Esophagus muscularis mucosa (tissue), 4 donors: ENCODE results near the gene EXOC6B. TPM values are rescaled to one million over a fixed set of nuclear protein-coding genes. Genes with fewer than 3 reads are reported as not detected.

Source experiments
- DNase-seq: peaks from one replicate; pipeline ENCODE4 v3.0.0-alpha.2; 2017; ENCODE audit errors: extremely low spot score
- H3K27ac ChIP-seq, 4 donors: fragments of 200-600 bp; sonication (generic); replicated peaks in 1 of 4; 1 replicate in 3 of 4; 2 replicates in 1 of 4; pipeline ENCODE4 v1.5.1; 2016 to 2019; ENCODE audit warnings: mild to moderate bottlenecking in 1 of 4
- H3K27me3 ChIP-seq, 4 donors: fragments of 200-600 bp; sonication (generic); one replicate each; pipeline versions ENCODE4 v1.5.1 to v1.6.0; 2016 to 2019
- H3K36me3 ChIP-seq, 4 donors: fragments of 200-600 bp; sonication (generic); one replicate each; pipeline ENCODE4 v1.5.1; 2016 to 2019
- H3K4me1 ChIP-seq, 4 donors: fragments of 200-600 bp; sonication (generic); one replicate each; pipeline ENCODE4 v1.5.1; 2016 to 2019
- H3K4me3 ChIP-seq, 4 donors: fragments of 200-600 bp; sonication (generic); 1 replicate in 2 of 4; 2 replicates in 2 of 4; pipeline ENCODE4 v1.5.1; 2016 to 2019; ENCODE audit warnings: mild to moderate bottlenecking in 4 of 4, moderate library complexity in 1 of 4
- H3K9me3 ChIP-seq, 4 donors: fragments of 200-600 bp; sonication (generic); 1 replicate in 3 of 4; 2 replicates in 1 of 4; pipeline ENCODE4 v1.5.1; 2016 to 2019
- EP300 ChIP-seq: sonication (generic); formaldehyde crosslinking; IDR thresholded peaks from one replicate; pipeline ENCODE4 v1.6.1; 2017; ENCODE audit warnings: antibody characterized with exemption
- POLR2A ChIP-seq: fragments of 450-650 bp; IDR thresholded peaks from one replicate; pipeline ENCODE4 v1.6.1; 2017; ENCODE audit warnings: antibody characterized with exemption, moderate library complexity, mild to moderate bottlenecking, low read depth
- POLR2AphosphoS5 ChIP-seq, 2 donors: sonication (generic); formaldehyde crosslinking; IDR thresholded peaks; one replicate each; pipeline ENCODE4 v1.6.1; 2017; ENCODE audit warnings: antibody characterized with exemption in 2 of 2
- WGBS: methylation state at CpG from one replicate; pipeline ENCODE4 v1.1.5; 2018; 5-methylcytosine and 5-hydroxymethylcytosine counted together
- intact Hi-C: fragments of 100-400 bp; cut with DNase I; formaldehyde crosslinking; loops from one replicate; pipeline ENCODE4 v1.15.1; 2023
- total RNA-seq, 4 donors: library from RNA; depleted of rRNA; stranded (reverse); fragments of >200 nt; gene quantifications; one replicate each; pipeline versions ENCODE4 v1.1.0 to v1.2.1, GENCODE V29; 2016
- TF ChIP-seq, protein P1 (sequence below), 3 experiments: fragments of 200-600 bp in 2 of 3; fragments of 450-650 bp in 1 of 3; sonication (generic) in 2 of 3; IDR thresholded peaks; one replicate each; pipeline ENCODE4 v1.5.1; 2017 to 2019; ENCODE audit warnings: antibody characterized with exemption in 3 of 3, mild to moderate bottlenecking in 2 of 3, moderate library complexity in 1 of 3

The EXOC6B gene
- total RNA-seq, 4 donors from 2014 or later = 24.5 to 45.9 (median 37.4) TPM

GRCh38 chr2:72762276-72762675 lies 63.6 kb downstream of the EXOC6B start:
- Histone ChIP-seq H3K36me3 (peaks cover 0 to 9% (median 2%) of the 10 kb centered on the region in 4 donors), H3K4me1 (peaks cover 0 to 10% (median 0%) of the 10 kb centered on the region in 4 donors), H3K4me3 (no peak overlapping the region), H3K9me3 (peaks cover 0 to 15% (median 10%) of the 10 kb centered on the region in 4 donors), H3K27ac (no peak overlapping the region), H3K27me3 (no peaks in the 10 kb centered on the region)
- no peak for TF ChIP-seq EP300
- no peak for TF ChIP-seq POLR2A
- TF ChIP-seq POLR2AphosphoS5 (IDR thresholded peaks at IDR 0.05) = no peak
- TF ChIP-seq, protein P1, sequence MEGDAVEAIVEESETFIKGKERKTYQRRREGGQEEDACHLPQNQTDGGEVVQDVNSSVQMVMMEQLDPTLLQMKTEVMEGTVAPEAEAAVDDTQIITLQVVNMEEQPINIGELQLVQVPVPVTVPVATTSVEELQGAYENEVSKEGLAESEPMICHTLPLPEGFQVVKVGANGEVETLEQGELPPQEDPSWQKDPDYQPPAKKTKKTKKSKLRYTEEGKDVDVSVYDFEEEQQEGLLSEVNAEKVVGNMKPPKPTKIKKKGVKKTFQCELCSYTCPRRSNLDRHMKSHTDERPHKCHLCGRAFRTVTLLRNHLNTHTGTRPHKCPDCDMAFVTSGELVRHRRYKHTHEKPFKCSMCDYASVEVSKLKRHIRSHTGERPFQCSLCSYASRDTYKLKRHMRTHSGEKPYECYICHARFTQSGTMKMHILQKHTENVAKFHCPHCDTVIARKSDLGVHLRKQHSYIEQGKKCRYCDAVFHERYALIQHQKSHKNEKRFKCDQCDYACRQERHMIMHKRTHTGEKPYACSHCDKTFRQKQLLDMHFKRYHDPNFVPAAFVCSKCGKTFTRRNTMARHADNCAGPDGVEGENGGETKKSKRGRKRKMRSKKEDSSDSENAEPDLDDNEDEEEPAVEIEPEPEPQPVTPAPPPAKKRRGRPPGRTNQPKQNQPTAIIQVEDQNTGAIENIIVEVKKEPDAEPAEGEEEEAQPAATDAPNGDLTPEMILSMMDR (IDR thresholded peaks at IDR 0.05) = no peak
- intact Hi-C loops = no loop called here
- 100% methylated on average over 2 of the region's 2 CpGs for WGBS
- DNase-seq = no peak

DNA sequence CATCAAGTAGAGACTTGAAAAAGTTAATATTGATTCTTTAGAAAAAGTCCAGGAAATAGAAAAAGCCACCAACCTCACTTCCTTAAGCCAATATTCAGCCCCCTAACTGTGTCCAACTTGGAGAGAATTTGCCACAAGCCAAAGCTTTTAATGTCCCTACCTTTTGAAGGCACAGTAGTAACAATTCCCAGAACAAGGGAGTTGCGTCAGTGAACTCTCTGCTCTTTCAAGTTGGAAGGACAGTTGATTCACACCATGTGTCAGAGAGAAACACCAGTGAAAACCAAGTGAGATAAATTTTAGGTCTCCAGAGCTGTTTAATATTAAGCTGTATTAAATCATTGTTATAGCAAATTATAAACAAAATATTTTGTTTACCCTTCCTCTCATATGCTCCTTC lies 66.1 kb downstream of the EXOC6B start:
- WGBS = 96% methylated on average over 1 of the region's 1 CpG
- Histone ChIP-seq H3K27ac (no peak overlapping the region), H3K9me3 (peaks cover 0 to 15% (median 10%) of the 10 kb centered on the region in 4 donors), H3K4me1 (peaks cover 9 to 24% (median 14%) of the 10 kb centered on the region in 4 donors), H3K4me3 (no peak overlapping the region), H3K36me3 (peaks cover 0 to 9% (median 2%) of the 10 kb centered on the region in 4 donors), H3K27me3 (no peaks in the 10 kb centered on the region)
- DNase-seq = no peak
- TF ChIP-seq, protein P1 (IDR thresholded peaks at IDR 0.05) = no peak
- TF ChIP-seq EP300 (no peak), POLR2A (no peak), POLR2AphosphoS5 (IDR thresholded peaks at IDR 0.05) (no peak)
- intact Hi-C loops = no loop called here

DNA sequence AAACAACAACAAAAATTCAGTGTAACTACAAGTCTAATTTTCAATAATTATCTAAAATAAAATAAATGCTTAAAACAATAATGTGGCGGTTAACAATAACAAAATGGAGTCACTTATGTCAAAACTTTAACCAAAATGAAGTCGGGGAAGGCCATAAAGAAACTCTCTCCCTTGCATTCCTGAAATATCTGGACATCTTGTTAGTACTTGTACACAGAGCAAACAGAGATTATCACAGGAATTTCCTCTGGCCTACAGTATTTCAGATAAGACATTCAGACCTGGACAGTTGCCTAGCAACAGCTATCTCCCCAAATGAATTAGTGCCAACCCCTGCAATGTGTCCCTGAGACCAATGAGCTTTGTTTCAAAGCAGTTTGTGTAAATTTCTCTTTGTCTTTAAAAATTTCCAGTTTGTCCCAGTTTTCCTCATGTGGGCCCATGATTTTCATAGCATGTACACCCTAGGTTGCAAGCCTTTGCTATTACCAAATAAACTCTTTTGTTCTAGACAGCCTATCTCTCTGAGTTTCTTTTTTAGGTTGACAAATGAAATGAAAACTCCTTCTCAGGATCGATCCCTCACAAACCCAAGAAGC lies 68.6 kb downstream of the EXOC6B start:
- Histone ChIP-seq H3K36me3 (peaks cover 0 to 5% (median 0%) of the 10 kb centered on the region in 4 donors), H3K27me3 (no peaks in the 10 kb centered on the region), H3K9me3 (peaks cover 0 to 13% (median 7%) of the 10 kb centered on the region in 4 donors), H3K27ac (no peak overlapping the region), H3K4me3 (no peak overlapping the region), H3K4me1 (peaks cover 9 to 24% (median 14%) of the 10 kb centered on the region in 4 donors)
- 77% methylated on average over 3 of the region's 3 CpGs for WGBS
- intact Hi-C loops = no loop called here
- TF ChIP-seq POLR2A (no peak), EP300 (no peak), POLR2AphosphoS5 (IDR thresholded peaks at IDR 0.05) (no peak)
- TF ChIP-seq, protein P1 (IDR thresholded peaks at IDR 0.05) = no peak
- no peak for DNase-seq

GRCh38 chr2:72755647-72756423 lies 70.0 kb downstream of the EXOC6B start:
- no peak overlapping the region for H3K4me3 ChIP-seq
- peaks cover 0 to 3% (median 0%) of the 10 kb centered on the region in 4 donors for H3K36me3 ChIP-seq
- no peak for DNase-seq
- H3K4me1 ChIP-seq = peaks cover 9 to 24% (median 14%) of the 10 kb centered on the region in 4 donors
- no peak for TF ChIP-seq POLR2A
- TF ChIP-seq, protein P1 (IDR thresholded peaks at IDR 0.05) = no peak
- TF ChIP-seq EP300 = no peak
- no peak for TF ChIP-seq POLR2AphosphoS5 (IDR thresholded peaks at IDR 0.05)
- 62% methylated on average over 4 of the region's 4 CpGs for WGBS
- intact Hi-C loops = no loop called here
- no peaks in the 10 kb centered on the region for H3K27me3 ChIP-seq
- no peaks in the 10 kb centered on the region for H3K9me3 ChIP-seq
- H3K27ac ChIP-seq = no peak overlapping the region
